Naive thymus-derived CD8-positive, alpha-beta T cell (primary cell): ENCODE measurements around the gene HK3. TPM values are rescaled to one million over a fixed set of nuclear protein-coding genes. Genes with fewer than 3 reads are reported as not detected.

ENCODE experiments used
- ATAC-seq, 2 donors: fragments of 150-1000 bp; cut with Tn5 transposase in 1 of 2; sonication (Bioruptor Pico), chemical (Tn5 transposase) in 1 of 2; 1 replicate in 1 of 2; 2 replicates in 1 of 2; pipeline ENCODE4 v1.10.0; 2021; ENCODE audit warnings: mild to moderate bottlenecking in 2 of 2, moderate library complexity in 2 of 2
- POLR2A ChIA-PET: fragments of 350-600 bp; sonication (Branson Sonifier 250); formaldehyde crosslinking; loops from one replicate; lab custom pipeline; 2021; ENCODE audit warnings: antibody characterized with exemption; lab: Charles Lee
- DNase-seq, 10 donors: peaks; one replicate each; pipeline versions ENCODE4 v3.0.0 to v3.0.0-alpha.2; 2020 to 2022
- H3K27ac Mint-ChIP-seq, 10 donors: one replicate each; pipeline ENCODE4 v1.8.0; 2020 to 2022; ENCODE audit warnings: mild to moderate bottlenecking in 10 of 10, mixed read lengths in 10 of 10, moderate library complexity in 4 of 10, inconsistent platforms in 1 of 10
- H3K27me3 Mint-ChIP-seq, 5 donors: one replicate each; pipeline ENCODE4 v1.8.0; 2021 to 2022; ENCODE audit warnings: mixed read lengths in 5 of 5
- H3K36me3 Mint-ChIP-seq, 3 donors: one replicate each; pipeline ENCODE4 v1.8.0; 2020 to 2022; ENCODE audit warnings: mixed read lengths in 3 of 3, mild to moderate bottlenecking in 2 of 3, inconsistent platforms in 1 of 3
- H3K4me1 Mint-ChIP-seq, 4 donors: one replicate each; pipeline ENCODE4 v1.8.0; 2021 to 2022; ENCODE audit warnings: mixed read lengths in 4 of 4
- H3K4me3 Mint-ChIP-seq, 10 donors: one replicate each; pipeline ENCODE4 v1.8.0; 2020 to 2022; ENCODE audit warnings: mild to moderate bottlenecking in 10 of 10, mixed read lengths in 10 of 10, moderate library complexity in 6 of 10, inconsistent platforms in 1 of 10
- H3K9me3 Mint-ChIP-seq, 9 donors: one replicate each; pipeline ENCODE4 v1.8.0; 2020 to 2022; ENCODE audit warnings: mixed read lengths in 9 of 9, mild to moderate bottlenecking in 3 of 9, inconsistent platforms in 1 of 9, moderate library complexity in 1 of 9
- polyA plus RNA-seq, 3 donors: library from polyadenylated mRNA; unstranded; fragments of 300-500 nt; fragmentation: Illumina TruSeq; gene quantifications; one replicate each; pipeline ENCODE4 v1.2.3, GENCODE V29; 2021
- total RNA-seq, 8 experiments: library from RNA in 2 of 8; stranded (reverse) in 2 of 8; gene quantifications; one replicate each; pipeline ENCODE4 v1.2.3 and lab custom pipeline; 2021 to 2026

Gene HK3
- total and polyA plus RNA-seq, 5 experiments from 2014 or later = 0.21 to 0.86 (median 0.38) TPM; not detected in 1

GRCh38 chr5:176847726-176848290 lies 51.3 kb downstream of the HK3 start:
- no peaks in the 10 kb centered on the region for H3K9me3 Mint-ChIP-seq
- H3K4me1 Mint-ChIP-seq = peaks cover 0 to 2% (median 0%) of the 10 kb centered on the region in 4 donors
- DNase-seq (no peak), ATAC-seq (no peak)
- H3K36me3 Mint-ChIP-seq = no peaks in the 10 kb centered on the region
- no peak overlapping the region for H3K27ac Mint-ChIP-seq
- H3K27me3 Mint-ChIP-seq = peaks cover 18 to 82% (median 30%) of the 10 kb centered on the region in 5 donors
- H3K4me3 Mint-ChIP-seq = no peak overlapping the region
- POLR2A ChIA-PET = no interaction called here

- Mint-ChIP-seq H3K36me3 (no peaks in the 10 kb centered on the region), H3K4me3 (no peak overlapping the region), H3K4me1 (peaks cover 0 to 2% (median 0%) of the 10 kb centered on the region in 4 donors), H3K27ac (no peak overlapping the region), H3K9me3 (no peaks in the 10 kb centered on the region), H3K27me3 (peaks cover 20 to 82% (median 32%) of the 10 kb centered on the region in 5 donors)
- DNase-seq (no peak), ATAC-seq (no peak)
- POLR2A ChIA-PET = no interaction called here
Measured at GRCh38 chr5:176847148-176847547, 52.0 kb downstream of the HK3 start.

DNA sequence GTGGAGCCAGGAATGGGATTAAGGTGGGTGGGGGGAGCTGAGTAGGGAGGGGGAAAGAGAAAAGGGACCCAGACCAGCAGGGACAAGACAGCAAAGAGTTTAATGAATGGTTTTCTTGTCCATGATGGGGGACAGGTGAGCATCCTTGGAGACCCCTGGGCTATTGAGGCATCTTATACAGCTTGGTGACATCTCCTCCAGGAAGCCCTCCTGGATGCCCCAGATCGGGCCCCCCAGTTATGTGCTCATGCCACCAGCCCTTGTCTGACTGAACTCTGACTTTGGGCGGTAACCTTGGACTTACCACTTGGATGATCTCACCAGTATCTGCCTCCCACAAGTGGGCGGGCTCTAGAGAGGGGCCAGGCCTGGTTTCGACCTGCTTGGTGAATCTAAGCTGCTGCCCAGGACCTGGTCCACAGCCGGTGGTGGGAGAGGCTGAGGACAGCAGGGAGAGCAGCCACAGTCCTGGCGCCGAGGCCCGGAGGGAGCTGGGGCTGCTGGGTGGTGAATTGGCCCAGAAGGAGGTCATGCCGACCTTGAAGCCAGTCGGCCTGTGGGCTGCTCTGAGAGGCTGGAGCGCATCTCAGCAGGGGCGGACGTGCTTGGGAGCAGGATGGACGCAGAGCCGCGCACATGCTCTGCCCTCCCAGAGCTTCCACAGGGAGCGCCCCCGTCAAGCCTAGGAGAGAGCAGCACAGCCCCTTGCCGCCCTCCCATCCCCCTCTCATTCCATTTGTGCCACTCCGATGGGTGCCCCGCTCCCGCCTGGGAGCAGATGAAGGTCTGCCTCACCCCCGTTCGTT lies 52.6 kb downstream of the HK3 start:
- DNase-seq = no peak
- peaks cover 0 to 2% (median 0%) of the 10 kb centered on the region in 4 donors for H3K4me1 Mint-ChIP-seq
- POLR2A ChIA-PET = no interaction called here

GRCh38 chr5:176845392-176845713 lies 53.8 kb downstream of the HK3 start:
- ATAC-seq = no peak
- H3K27me3 Mint-ChIP-seq = peaks cover 17 to 77% (median 38%) of the 10 kb centered on the region in 5 donors
- no peaks in the 10 kb centered on the region for H3K9me3 Mint-ChIP-seq
- peaks cover 0 to 2% (median 0%) of the 10 kb centered on the region in 4 donors for H3K4me1 Mint-ChIP-seq
- no peak for DNase-seq
- no peaks in the 10 kb centered on the region for H3K36me3 Mint-ChIP-seq
- POLR2A ChIA-PET = no interaction called here
- H3K27ac Mint-ChIP-seq = peak overlapping the region in 1 of 10 donors; percentile 21
- H3K4me3 Mint-ChIP-seq = no peak overlapping the region

More for the DNA sequence above, 52.6 kb downstream of the HK3 start:
- Mint-ChIP-seq H3K27me3 (peaks cover 20 to 81% (median 37%) of the 10 kb centered on the region in 5 donors), H3K36me3 (no peaks in the 10 kb centered on the region), H3K4me3 (no peak overlapping the region), H3K27ac (peak overlapping the region in 1 of 10 donors; percentile 41), H3K9me3 (no peaks in the 10 kb centered on the region)
- no peak for ATAC-seq

- Mint-ChIP-seq H3K36me3 (no peaks in the 10 kb centered on the region), H3K9me3 (no peaks in the 10 kb centered on the region), H3K27ac (no peak overlapping the region), H3K27me3 (peaks cover 17 to 77% (median 34%) of the 10 kb centered on the region in 5 donors), H3K4me1 (peaks cover 0 to 2% (median 0%) of the 10 kb centered on the region in 4 donors), H3K4me3 (no peak overlapping the region)
- DNase-seq = no peak
- POLR2A ChIA-PET = no interaction called here
- no peak for ATAC-seq
Measured at GRCh38 chr5:176844706-176845391, 54.3 kb downstream of the HK3 start.

- H3K36me3 Mint-ChIP-seq = no peaks in the 10 kb centered on the region
- no peaks in the 10 kb centered on the region for H3K9me3 Mint-ChIP-seq
- POLR2A ChIA-PET = no interaction called here
- ATAC-seq = no peak
- no peak overlapping the region for H3K27ac Mint-ChIP-seq
- peaks cover 17 to 76% (median 32%) of the 10 kb centered on the region in 5 donors for H3K27me3 Mint-ChIP-seq
- DNase-seq = no peak
- peaks cover 0 to 2% (median 0%) of the 10 kb centered on the region in 4 donors for H3K4me1 Mint-ChIP-seq
- no peak overlapping the region for H3K4me3 Mint-ChIP-seq
Measured at GRCh38 chr5:176844281-176844680, 54.9 kb downstream of the HK3 start.

DNA sequence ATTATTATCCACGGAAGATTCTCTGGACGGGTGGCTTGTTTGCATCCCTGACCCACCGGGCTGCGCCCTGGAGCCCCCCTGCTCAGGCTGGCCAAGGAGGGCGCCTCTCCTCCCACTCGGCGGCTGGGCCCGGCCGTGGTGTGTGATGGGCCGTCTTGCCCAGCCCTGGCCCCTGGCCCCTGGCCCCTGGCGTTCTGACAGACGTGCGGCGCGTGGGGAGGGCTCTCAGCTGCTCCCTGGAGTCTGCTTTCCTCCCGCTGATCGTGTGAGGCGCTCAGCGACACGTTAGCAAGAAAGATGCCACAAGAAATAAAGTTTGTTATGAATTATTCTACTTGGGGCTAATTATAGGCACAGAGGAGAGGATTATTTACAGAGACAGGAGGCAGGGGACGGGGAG lies 55.5 kb downstream of the HK3 start:
- DNase-seq = no peak
- no peak for ATAC-seq
- POLR2A ChIA-PET = no interaction called here
- no peaks in the 10 kb centered on the region for H3K36me3 Mint-ChIP-seq
- no peak overlapping the region for H3K4me3 Mint-ChIP-seq
- H3K27me3 Mint-ChIP-seq = peaks cover 17 to 72% (median 32%) of the 10 kb centered on the region in 5 donors
- H3K27ac Mint-ChIP-seq = no peak overlapping the region
- H3K4me1 Mint-ChIP-seq = peaks cover 0 to 2% (median 0%) of the 10 kb centered on the region in 4 donors
- H3K9me3 Mint-ChIP-seq = no peaks in the 10 kb centered on the region

DNA sequence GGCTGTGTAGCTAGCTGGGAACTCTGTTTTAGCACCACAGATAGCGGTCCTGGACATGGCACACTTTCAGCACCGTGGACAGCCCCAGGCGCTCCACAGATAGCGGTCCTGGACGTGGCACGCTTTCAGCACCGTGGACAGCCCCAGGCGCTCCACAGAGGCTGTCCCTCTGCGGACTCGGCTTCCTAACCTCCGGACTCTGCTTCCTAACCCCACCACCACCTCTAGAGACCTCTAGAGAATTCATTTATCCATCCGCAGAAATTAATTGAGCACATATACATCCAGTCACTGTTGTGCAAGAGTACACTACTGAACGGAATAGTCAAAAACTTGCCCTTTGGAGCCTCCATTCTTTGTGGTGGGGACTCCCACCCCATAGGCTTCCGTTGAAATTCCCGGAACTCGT lies 61.4 kb downstream of the HK3 start:
- Mint-ChIP-seq H3K27me3 (peaks cover 10 to 63% (median 35%) of the 10 kb centered on the region in 5 donors), H3K27ac (no peak overlapping the region), H3K4me3 (no peak overlapping the region), H3K9me3 (peaks cover 0 to 3% (median 0%) of the 10 kb centered on the region in 9 donors), H3K4me1 (no peaks in the 10 kb centered on the region), H3K36me3 (peaks cover 0 to 1% (median 0%) of the 10 kb centered on the region in 3 donors)
- peak; percentile 83 to 86 for ATAC-seq
- POLR2A ChIA-PET = no interaction called here
- peak; percentile 52 to 85 (median 70) for DNase-seq

DNA sequence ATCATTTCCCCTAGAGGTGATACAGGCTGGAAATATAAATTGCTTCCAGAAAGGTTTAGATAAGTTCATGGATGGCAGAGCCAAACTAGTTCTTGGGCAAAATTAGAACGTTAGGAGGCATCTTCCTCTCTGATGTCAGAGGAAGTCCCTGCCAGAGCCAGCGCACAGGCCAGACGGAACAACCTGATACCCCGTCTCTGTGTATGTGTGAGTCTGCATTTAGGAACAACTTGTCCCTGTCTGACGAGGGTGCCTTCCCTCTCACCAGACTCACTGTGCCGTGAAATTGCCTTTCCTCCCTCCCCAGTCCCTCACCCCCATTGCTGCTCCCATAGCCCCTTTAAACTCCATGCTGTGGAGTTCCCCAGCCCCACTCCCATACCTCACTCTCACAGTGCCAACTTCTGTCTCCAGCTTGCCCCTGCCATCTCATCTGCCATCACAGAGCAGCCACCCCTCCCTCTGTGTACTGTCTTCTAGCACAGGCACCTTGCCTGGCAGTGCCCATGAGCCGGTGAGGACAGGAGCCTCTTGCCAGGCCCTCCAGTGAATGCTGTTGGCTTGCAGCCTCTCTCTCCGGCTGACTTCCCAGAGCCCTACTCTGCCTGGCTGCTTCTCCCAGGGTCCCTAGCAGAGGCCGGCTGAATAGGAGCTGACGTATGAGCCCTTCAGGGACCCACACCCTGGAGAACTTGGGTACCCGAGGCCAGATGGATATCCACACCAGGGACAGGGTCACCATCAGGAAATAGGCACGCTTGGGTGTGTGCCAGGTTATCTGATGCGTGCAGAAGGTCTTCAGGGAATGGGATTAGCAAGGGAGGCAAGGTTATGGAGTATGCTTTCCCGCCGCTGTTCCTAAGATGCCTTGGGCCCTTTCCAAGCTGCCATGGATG lies 62.1 kb downstream of the HK3 start:
- H3K4me3 Mint-ChIP-seq = no peak overlapping the region
- H3K27ac Mint-ChIP-seq = no peak overlapping the region
- POLR2A ChIA-PET = no interaction called here
- H3K27me3 Mint-ChIP-seq = peaks cover 8 to 64% (median 35%) of the 10 kb centered on the region in 5 donors
- no peaks in the 10 kb centered on the region for H3K4me1 Mint-ChIP-seq
- no peak for ATAC-seq
- H3K36me3 Mint-ChIP-seq = peaks cover 0 to 2% (median 0%) of the 10 kb centered on the region in 3 donors
- peaks cover 0 to 3% (median 0%) of the 10 kb centered on the region in 9 donors for H3K9me3 Mint-ChIP-seq
- no peak for DNase-seq

- ATAC-seq (no peak), DNase-seq (no peak)
- Mint-ChIP-seq H3K27ac (no peak overlapping the region), H3K36me3 (peaks cover 0 to 2% (median 0%) of the 10 kb centered on the region in 3 donors), H3K27me3 (peaks cover 8 to 61% (median 30%) of the 10 kb centered on the region in 5 donors), H3K4me3 (no peak overlapping the region), H3K4me1 (no peaks in the 10 kb centered on the region), H3K9me3 (peaks cover 0 to 3% (median 0%) of the 10 kb centered on the region in 9 donors)
- POLR2A ChIA-PET = no interaction called here
Measured at GRCh38 chr5:176835918-176836317, 63.2 kb downstream of the HK3 start.

GRCh38 chr5:176833286-176833685 lies 65.9 kb downstream of the HK3 start:
- H3K9me3 Mint-ChIP-seq = peaks cover 0 to 3% (median 0%) of the 10 kb centered on the region in 9 donors
- no peak for ATAC-seq
- H3K4me3 Mint-ChIP-seq = no peak overlapping the region
- no peak overlapping the region for H3K27ac Mint-ChIP-seq
- peaks cover 8 to 47% (median 41%) of the 10 kb centered on the region in 5 donors for H3K27me3 Mint-ChIP-seq
- H3K4me1 Mint-ChIP-seq = peaks cover 0 to 2% (median 0%) of the 10 kb centered on the region in 4 donors
- POLR2A ChIA-PET = no interaction called here
- no peak for DNase-seq
- peaks cover 0 to 2% (median 0%) of the 10 kb centered on the region in 3 donors for H3K36me3 Mint-ChIP-seq

DNA sequence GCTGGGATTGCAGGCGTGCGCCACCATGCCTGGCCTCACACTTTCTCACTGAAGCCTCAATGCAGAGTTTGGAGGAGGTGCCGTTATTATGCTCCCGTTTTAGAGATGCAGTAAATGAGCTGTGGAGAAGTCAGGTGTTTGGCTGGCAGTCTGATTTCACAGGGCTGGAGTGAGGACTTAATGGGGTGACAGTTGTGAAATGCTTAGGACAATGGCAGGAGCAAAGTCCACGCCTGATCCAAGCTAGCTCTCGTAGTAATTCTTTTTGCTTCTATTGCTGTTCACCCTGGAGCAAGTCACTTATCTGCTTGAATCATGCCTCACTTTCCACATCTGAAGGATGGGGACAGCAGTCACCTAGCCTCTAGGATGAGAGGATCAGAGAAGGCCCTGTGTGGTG lies 67.0 kb downstream of the HK3 start:
- no peak for ATAC-seq
- DNase-seq = no peak
- Mint-ChIP-seq H3K9me3 (peaks cover 0 to 2% (median 0%) of the 10 kb centered on the region in 9 donors), H3K27ac (no peak overlapping the region), H3K36me3 (peaks cover 0 to 2% (median 0%) of the 10 kb centered on the region in 3 donors), H3K4me1 (peaks cover 0 to 2% (median 0%) of the 10 kb centered on the region in 4 donors), H3K27me3 (peaks cover 8 to 47% (median 41%) of the 10 kb centered on the region in 5 donors), H3K4me3 (no peak overlapping the region)
- POLR2A ChIA-PET = no interaction called here
